Mucosa of rectum (tissue), 2 donors: ENCODE data around the gene FBRS.

Experiments
- H3K27ac ChIP-seq, 2 donors: one replicate each; pipeline ENCODE4 v1.7.0; 2013; ENCODE audit warnings: inconsistent platforms in 2 of 2, low read depth in 2 of 2, low read length in 2 of 2
- H3K27me3 ChIP-seq, 2 donors: one replicate each; pipeline ENCODE4 v1.7.0; 2013; ENCODE audit warnings: low read length in 2 of 2; ENCODE audit not compliant: control insufficient read depth in 2 of 2, insufficient read depth in 2 of 2
- H3K36me3 ChIP-seq, 2 donors: one replicate each; pipeline ENCODE4 v1.7.0; 2013; ENCODE audit warnings: low read length in 2 of 2; ENCODE audit not compliant: control insufficient read depth in 2 of 2, insufficient read depth in 2 of 2
- H3K4me1 ChIP-seq, 2 donors: one replicate each; pipeline ENCODE4 v1.7.0; 2013; ENCODE audit warnings: low read length in 2 of 2, mild to moderate bottlenecking in 1 of 2; ENCODE audit not compliant: control insufficient read depth in 2 of 2, insufficient read depth in 2 of 2
- H3K4me3 ChIP-seq, 2 donors: one replicate each; pipeline ENCODE4 v1.7.0; 2013; ENCODE audit warnings: low read length in 2 of 2
- H3K9ac ChIP-seq, 2 donors: one replicate each; pipeline ENCODE4 v1.7.0; 2013; ENCODE audit warnings: low read length in 2 of 2, low read depth in 1 of 2, mild to moderate bottlenecking in 1 of 2
- H3K9me3 ChIP-seq, 2 donors: one replicate each; pipeline ENCODE4 v1.7.0; 2013; ENCODE audit warnings: low read length in 2 of 2; ENCODE audit not compliant: control insufficient read depth in 2 of 2
- donor health status: healthy.
- donor health status: Normal muscosa, but diverticular disease.

Gene FBRS

DNA sequence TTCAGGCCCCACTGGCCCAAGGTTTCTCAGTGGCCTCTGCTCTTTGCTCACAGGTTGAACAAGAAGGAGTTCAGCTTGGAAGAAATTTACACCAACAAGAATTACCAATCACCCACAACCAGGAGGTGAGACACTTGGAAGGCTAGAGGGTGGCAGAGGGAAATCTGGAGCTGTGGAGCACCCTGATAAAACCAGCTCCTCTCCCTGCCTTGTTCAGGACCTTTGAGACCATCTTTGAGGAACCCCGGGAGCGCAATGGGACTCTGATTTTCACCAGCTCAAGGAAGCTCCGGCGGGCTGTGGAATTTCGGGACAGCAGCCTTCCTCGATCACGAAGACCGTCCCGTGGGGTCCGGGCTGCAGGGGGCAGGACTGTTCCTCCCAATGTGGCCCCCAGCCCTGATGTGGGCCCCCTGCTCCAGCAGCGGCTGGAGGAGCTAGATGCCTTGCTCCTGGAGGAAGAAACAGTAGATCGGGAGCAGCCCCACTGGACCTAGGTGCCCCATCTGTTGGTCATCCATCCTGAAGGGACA lies 2.4 kb upstream of the FBRS start:
- Histone ChIP-seq H3K9me3 (no peaks in the 10 kb centered on the region), H3K9ac (no peak overlapping the region), H3K27ac (no peak overlapping the region), H3K36me3 (peaks cover 19 to 32% of the 10 kb centered on the region in 2 donors), H3K4me3 (no peak overlapping the region), H3K4me1 (peaks cover 24 to 31% of the 10 kb centered on the region in 2 donors), H3K27me3 (no peaks in the 10 kb centered on the region)

- Histone ChIP-seq H3K36me3 (peaks cover 22 to 37% of the 10 kb centered on the region in 2 donors), H3K27me3 (no peaks in the 10 kb centered on the region), H3K4me3 (no peak overlapping the region), H3K4me1 (peaks cover 29 to 36% of the 10 kb centered on the region in 2 donors), H3K9ac (no peak overlapping the region), H3K27ac (no peak overlapping the region), H3K9me3 (no peaks in the 10 kb centered on the region)
Measured at GRCh38 chr16:30656388-30656787, 1.8 kb upstream of the FBRS start.

DNA sequence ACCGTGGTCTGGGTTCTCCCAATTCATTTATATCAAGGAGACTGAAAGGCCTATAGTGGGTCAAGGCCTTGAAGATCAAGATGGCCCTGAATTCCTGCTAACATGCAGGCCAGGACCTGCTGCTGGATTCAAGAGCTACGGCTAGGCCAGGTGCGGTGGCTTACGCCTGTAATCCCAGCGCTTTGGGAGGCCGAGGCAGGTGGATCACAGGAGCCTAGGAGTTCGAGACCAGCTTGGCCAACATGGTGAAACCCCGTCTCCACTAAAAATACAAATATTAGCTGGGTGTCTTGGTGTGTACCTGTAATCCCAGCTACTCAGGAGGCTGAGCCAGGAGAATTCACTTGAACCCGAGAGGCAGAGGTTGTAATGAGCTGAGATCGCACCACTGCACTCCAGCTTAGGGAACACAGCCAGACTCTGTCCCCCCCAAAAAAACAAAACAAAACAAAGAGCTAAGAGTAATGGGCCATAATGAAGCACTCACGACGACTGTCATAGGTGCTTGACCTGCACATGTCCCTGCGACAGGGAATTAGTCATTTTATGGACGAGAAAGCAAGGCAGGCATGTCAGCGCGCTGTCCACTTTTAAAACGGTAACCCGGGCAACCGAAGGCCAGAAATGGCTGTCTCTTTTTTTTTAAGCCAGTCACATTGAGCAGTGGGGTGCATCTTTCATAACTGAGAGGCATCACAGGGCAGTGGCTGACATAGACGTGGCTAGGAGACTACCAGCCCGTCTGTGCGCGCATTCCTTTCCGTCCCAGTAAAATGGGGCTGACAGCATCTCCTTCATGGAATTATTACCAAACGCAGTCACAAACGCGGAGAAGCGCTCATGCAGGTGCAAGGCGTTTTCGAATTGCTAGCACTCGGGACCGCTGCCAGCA lies 1.0 kb upstream of the FBRS start:
- Histone ChIP-seq H3K27ac (peak overlapping the region; percentile 86 to 100), H3K36me3 (peaks cover 26 to 44% of the 10 kb centered on the region in 2 donors), H3K4me3 (peak overlapping the region; percentile 66 to 86)

GRCh38 chr16:30658731-30659506 lies 688 bp downstream of the FBRS start:
- H3K4me1 ChIP-seq = peaks cover 39 to 42% of the 10 kb centered on the region in 2 donors
- peaks cover 35 to 48% of the 10 kb centered on the region in 2 donors for H3K36me3 ChIP-seq
- H3K27ac ChIP-seq = peak overlapping the region; percentile 100

More for the DNA sequence above, 1.0 kb upstream of the FBRS start:
- no peaks in the 10 kb centered on the region for H3K9me3 ChIP-seq
- peaks cover 34 to 43% of the 10 kb centered on the region in 2 donors for H3K4me1 ChIP-seq
- no peaks in the 10 kb centered on the region for H3K27me3 ChIP-seq
- H3K9ac ChIP-seq = peak overlapping the region; percentile 69 to 83

GRCh38 chr16:30659507-30660423 lies 1.5 kb downstream of the FBRS start:
- Histone ChIP-seq H3K4me1 (peaks cover 39 to 42% of the 10 kb centered on the region in 2 donors), H3K9ac (peak overlapping the region; percentile 98 to 99), H3K9me3 (no peaks in the 10 kb centered on the region), H3K36me3 (peaks cover 34 to 46% of the 10 kb centered on the region in 2 donors), H3K27me3 (no peaks in the 10 kb centered on the region), H3K27ac (peak overlapping the region; percentile 100), H3K4me3 (peak overlapping the region; percentile 97 to 100)

More at GRCh38 chr16:30658731-30659506, 688 bp downstream of the FBRS start:
- H3K27me3 ChIP-seq = no peaks in the 10 kb centered on the region
- no peaks in the 10 kb centered on the region for H3K9me3 ChIP-seq
- peak overlapping the region; percentile 98 to 99 for H3K9ac ChIP-seq
- H3K4me3 ChIP-seq = peak overlapping the region; percentile 97 to 100

DNA sequence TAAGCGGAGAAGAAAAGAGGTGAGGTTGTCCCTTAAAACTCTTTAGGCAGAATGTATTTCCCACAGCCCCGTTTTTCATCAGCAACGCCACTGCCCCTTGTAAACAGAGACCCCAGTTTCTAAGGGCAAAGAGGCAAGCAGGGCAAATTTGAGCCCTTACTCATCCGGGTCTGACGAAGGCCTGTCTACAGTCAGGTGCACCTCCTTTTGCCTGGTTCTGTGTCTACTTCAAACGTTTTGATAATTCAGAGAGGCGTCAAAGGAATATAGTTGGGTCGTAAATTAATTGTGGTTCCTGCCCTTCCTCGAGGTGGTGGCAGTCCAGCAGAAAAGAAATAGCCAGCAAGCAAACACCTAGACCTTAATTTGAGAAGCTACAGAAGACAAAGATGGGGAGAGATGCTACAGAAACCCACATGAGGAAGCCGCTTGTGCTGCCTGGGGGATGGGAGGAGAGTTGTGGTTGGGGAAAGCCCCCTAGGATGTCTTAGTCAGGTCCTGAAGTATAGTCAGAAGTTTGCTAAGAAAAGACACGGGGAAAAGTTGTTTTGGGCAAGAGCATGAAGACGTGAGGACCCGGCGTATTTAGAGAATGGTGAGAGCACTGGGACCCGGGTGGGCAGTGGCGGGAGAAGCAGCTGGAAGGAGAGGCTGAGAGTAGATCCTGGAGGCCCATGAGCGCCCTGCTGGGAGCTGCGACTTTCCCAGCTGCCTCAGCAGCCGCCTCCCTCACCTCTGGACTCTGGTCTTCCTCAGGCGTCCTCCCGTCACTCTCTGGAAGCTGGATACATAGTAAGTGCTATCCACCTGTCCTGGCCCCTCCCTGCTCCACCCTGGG lies 2.4 kb downstream of the FBRS start:
- Histone ChIP-seq H3K9me3 (no peaks in the 10 kb centered on the region), H3K27me3 (no peaks in the 10 kb centered on the region), H3K9ac (peak overlapping the region; percentile 98 to 99), H3K4me1 (peaks cover 39 to 42% of the 10 kb centered on the region in 2 donors), H3K36me3 (peaks cover 37 to 46% of the 10 kb centered on the region in 2 donors), H3K4me3 (peak overlapping the region; percentile 97 to 100), H3K27ac (peak overlapping the region; percentile 100)

GRCh38 chr16:30662449-30662848 lies 4.2 kb downstream of the FBRS start:
- H3K27me3 ChIP-seq = no peaks in the 10 kb centered on the region
- H3K4me3 ChIP-seq = no peak overlapping the region
- H3K9me3 ChIP-seq = no peaks in the 10 kb centered on the region
- no peak overlapping the region for H3K9ac ChIP-seq
- peaks cover 53 to 59% of the 10 kb centered on the region in 2 donors for H3K36me3 ChIP-seq
- peaks cover 28 to 34% of the 10 kb centered on the region in 2 donors for H3K4me1 ChIP-seq
- H3K27ac ChIP-seq = no peak overlapping the region

DNA sequence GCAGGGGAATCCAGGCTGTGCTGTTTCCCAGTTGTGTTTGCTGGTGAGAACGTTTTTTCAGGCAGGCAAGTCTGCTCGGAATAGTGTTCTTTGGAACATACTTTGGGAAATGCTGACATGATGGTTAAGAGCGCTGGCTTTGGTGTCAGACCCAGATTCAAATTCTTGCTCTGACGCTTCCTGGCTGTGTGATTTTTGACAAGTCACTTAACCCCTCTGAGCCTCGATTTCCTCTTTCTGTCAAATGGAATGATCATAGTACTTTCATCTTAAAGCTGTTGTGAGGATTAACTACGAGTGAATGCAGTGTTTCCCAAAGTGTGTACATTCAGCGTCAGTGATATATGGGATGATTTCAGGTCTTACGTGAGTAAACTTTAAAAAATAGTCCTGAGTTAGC lies 4.8 kb downstream of the FBRS start:
- Histone ChIP-seq H3K27ac (no peak overlapping the region), H3K9ac (no peak overlapping the region), H3K27me3 (no peaks in the 10 kb centered on the region), H3K9me3 (no peaks in the 10 kb centered on the region), H3K4me1 (peaks cover 25 to 32% of the 10 kb centered on the region in 2 donors), H3K4me3 (no peak overlapping the region), H3K36me3 (peaks cover 59 to 65% of the 10 kb centered on the region in 2 donors)
